SK-N-SH treated with all-trans-retinoic acid at 6 μM for 48 hours (cell line): ENCODE measurements around the gene MADD.

Source experiments
- ATAC-seq: fragments of 200-7000 bp; cut with Tn5 transposase; 3 replicates; pipeline ENCODE4 v1.9.1; 2020; ENCODE audit warnings: mild to moderate bottlenecking, moderate library complexity
- ARNTL ChIP-seq: fragments of 450-650 bp; formaldehyde crosslinking; IDR thresholded peaks from 2 replicates; pipeline ENCODE4 v1.5.0; 2020; ENCODE audit warnings: low read depth, mild to moderate bottlenecking, moderate library complexity, borderline replicate concordance
- BACH2 ChIP-seq: fragments of 250-450 bp; sonication (Bioruptor Pico); IDR thresholded peaks from 2 replicates; pipeline ENCODE4 v1.9.0; 2021; ENCODE audit warnings: mild to moderate bottlenecking, borderline replicate concordance
- CREB5 ChIP-seq: fragments of 250-450 bp; sonication (Bioruptor Pico); IDR thresholded peaks from 2 replicates; pipeline ENCODE4 v1.5.1; 2020; ENCODE audit warnings: low read depth, mild to moderate bottlenecking, moderate library complexity
- CSDC2 ChIP-seq: fragments of 250-450 bp; sonication (Bioruptor Pico); IDR thresholded peaks from 2 replicates; pipeline ENCODE4 v1.5.0; 2020; ENCODE audit warnings: mild to moderate bottlenecking, moderate library complexity
- ESRRG ChIP-seq: fragments of 250-450 bp; sonication (Bioruptor Pico); IDR thresholded peaks from 2 replicates; pipeline ENCODE4 v1.6.1; 2021; ENCODE audit warnings: mild to moderate bottlenecking
- GLIS3 ChIP-seq: fragments of 250-450 bp; sonication (Bioruptor Pico); IDR thresholded peaks from 2 replicates; pipeline ENCODE4 v1.5.0; 2020; ENCODE audit warnings: mild to moderate bottlenecking, moderate library complexity
- OSR1 ChIP-seq: fragments of 250-450 bp; sonication (Bioruptor Pico); IDR thresholded peaks from 2 replicates; pipeline ENCODE4 v1.8.0; 2022; ENCODE audit warnings: moderate library complexity, mild to moderate bottlenecking, inconsistent platforms
- PATZ1 ChIP-seq: fragments of 250-450 bp; sonication (Bioruptor Pico); IDR thresholded peaks from 2 replicates; pipeline ENCODE4 v1.8.0; 2020; ENCODE audit warnings: mild to moderate bottlenecking, moderate library complexity, borderline replicate concordance
- POU6F1 ChIP-seq: fragments of 250-450 bp; sonication (Bioruptor Pico); IDR thresholded peaks from 2 replicates; pipeline ENCODE4 v1.8.0; 2021; ENCODE audit warnings: low read depth, mild to moderate bottlenecking, moderate library complexity, borderline replicate concordance
- PPARA ChIP-seq: fragments of 250-450 bp; sonication (Bioruptor Pico); IDR thresholded peaks from 2 replicates; pipeline ENCODE4 v1.5.0; 2020; ENCODE audit warnings: mild to moderate bottlenecking, borderline replicate concordance
- RARB ChIP-seq: fragments of 250-450 bp; sonication (Bioruptor Pico); IDR thresholded peaks from 2 replicates; pipeline ENCODE4 v1.8.0; 2021; ENCODE audit warnings: mild to moderate bottlenecking, moderate library complexity
- SNAI2 ChIP-seq: fragments of 250-450 bp; sonication (Bioruptor Pico); IDR thresholded peaks from 2 replicates; pipeline ENCODE4 v1.5.0; 2020; ENCODE audit warnings: mild to moderate bottlenecking, moderate library complexity
- TCF4 ChIP-seq: fragments of 250-450 bp; sonication (Bioruptor Pico); IDR thresholded peaks from 2 replicates; pipeline ENCODE4 v1.8.0; 2021; ENCODE audit warnings: mild to moderate bottlenecking, moderate library complexity, borderline replicate concordance
- TOX ChIP-seq: fragments of 250-450 bp; sonication (Bioruptor Pico); IDR thresholded peaks from 2 replicates; pipeline ENCODE4 v1.8.0; 2021; ENCODE audit warnings: mild to moderate bottlenecking, moderate library complexity, borderline replicate concordance
- ZC3H10 ChIP-seq: fragments of 250-450 bp; sonication (Bioruptor Pico); IDR thresholded peaks from 2 replicates; pipeline ENCODE4 v1.5.1; 2021; ENCODE audit warnings: mild to moderate bottlenecking, moderate library complexity
- ZFP30 ChIP-seq: fragments of 450-650 bp; formaldehyde crosslinking; IDR thresholded peaks from 2 replicates; pipeline ENCODE4 v1.5.0; 2022; ENCODE audit warnings: mild to moderate bottlenecking, moderate library complexity
- ZNF565 ChIP-seq: fragments of 450-650 bp; formaldehyde crosslinking; conservative IDR thresholded peaks from 2 replicates; pipeline ENCODE4 v1.5.0; 2020; ENCODE audit warnings: low read depth, mild to moderate bottlenecking, moderate library complexity
- ZNF70 ChIP-seq: fragments of 450-650 bp; formaldehyde crosslinking; IDR thresholded peaks from 2 replicates; pipeline ENCODE4 v1.5.0; 2020; ENCODE audit warnings: mild to moderate bottlenecking, moderate library complexity
- ZNF8 ChIP-seq: fragments of 450-650 bp; formaldehyde crosslinking; IDR thresholded peaks from 2 replicates; pipeline ENCODE4 v1.5.0; 2020; ENCODE audit warnings: mild to moderate bottlenecking, moderate library complexity

MADD gene

GRCh38 chr11:47318166-47318565 lies 48.2 kb downstream of the MADD start:
- TF ChIP-seq ESRRG (CRISPR knock-in tag) (no peak), ZNF565 (CRISPR knock-in tag) (no peak), GLIS3 (no peak), RARB (CRISPR knock-in tag) (no peak)
- ATAC-seq, result no peak

GRCh38 chr11:47324520-47324919 lies 54.6 kb downstream of the MADD start:
- TF ChIP-seq GLIS3 (no peak), PATZ1 (CRISPR knock-in tag) (no peak)
- ATAC-seq, result no peak

GRCh38 chr11:47325271-47326041 lies 55.5 kb downstream of the MADD start:
- ATAC-seq, result no peak; the same call in 2 of the 3 replicates
- TF ChIP-seq OSR1 (no peak), ZC3H10 (CRISPR knock-in tag) (no peak), CREB5 (no peak), SNAI2 (CRISPR knock-in tag) (no peak), POU6F1 (no peak), ARNTL (CRISPR knock-in tag) (no peak), ZFP30 (no peak), BACH2 (no peak)

GRCh38 chr11:47326198-47326597 lies 56.3 kb downstream of the MADD start:
- ATAC-seq, result no peak
- TF ChIP-seq BACH2 (no peak), CSDC2 (CRISPR knock-in tag) (no peak), PPARA (CRISPR knock-in tag) (no peak), TCF4 (CRISPR knock-in tag) (no peak), ZC3H10 (CRISPR knock-in tag) (no peak), RARB (CRISPR knock-in tag) (no peak), TOX (CRISPR knock-in tag) (no peak), PATZ1 (CRISPR knock-in tag) (no peak), ZNF565 (CRISPR knock-in tag) (no peak), SNAI2 (CRISPR knock-in tag) (no peak), ZNF8 (no peak), ESRRG (CRISPR knock-in tag) (no peak), ARNTL (CRISPR knock-in tag) (no peak), GLIS3 (no peak), CREB5 (no peak), ZNF70 (CRISPR knock-in tag) (no peak)
